Glutamatergic neuron (in vitro differentiated cells): ENCODE results near the gene RNF225. TPM values are rescaled to one million over a fixed set of nuclear protein-coding genes. Genes with fewer than 3 reads are reported as not detected.

Experiments
- DNase-seq: peaks from one replicate; pipeline ENCODE4 v3.0.0; 2022
- H3K27ac Mint-ChIP-seq: one replicate; pipeline ENCODE4 v1.8.0; 2020; ENCODE audit warnings: mild to moderate bottlenecking, mixed read lengths, inconsistent platforms; ENCODE audit not compliant: unreplicated experiment
- H3K27me3 Mint-ChIP-seq: one replicate; pipeline ENCODE4 v1.8.0; 2020; ENCODE audit warnings: mild to moderate bottlenecking, moderate library complexity, mixed read lengths, inconsistent platforms; ENCODE audit not compliant: unreplicated experiment
- H3K36me3 Mint-ChIP-seq: one replicate; pipeline ENCODE4 v1.8.0; 2020; ENCODE audit warnings: mild to moderate bottlenecking, mixed read lengths, inconsistent platforms; ENCODE audit not compliant: unreplicated experiment
- H3K4me1 Mint-ChIP-seq: one replicate; pipeline ENCODE4 v1.8.0; 2020; ENCODE audit warnings: mild to moderate bottlenecking, low read depth, mixed read lengths, inconsistent platforms; ENCODE audit not compliant: unreplicated experiment
- H3K4me3 Mint-ChIP-seq: one replicate; pipeline ENCODE4 v1.8.0; 2020; ENCODE audit warnings: mild to moderate bottlenecking, mixed read lengths, inconsistent platforms; ENCODE audit not compliant: unreplicated experiment
- H3K9me3 Mint-ChIP-seq: one replicate; pipeline ENCODE4 v1.8.0; 2020; ENCODE audit warnings: mild to moderate bottlenecking, moderate library complexity, mixed read lengths, inconsistent platforms; ENCODE audit not compliant: unreplicated experiment
- total RNA-seq: library from RNA; stranded (reverse); fragmentation: NEBNext Ultra II Directional; extraction: Animal tissue kit (Norgen Biotek cat#: 25700); gene quantifications from one replicate; pipeline ENCODE4 v1.2.1, GENCODE V29; 2021; ENCODE audit not compliant: unreplicated experiment
- TF ChIP-seq, protein P1 (sequence below): fragments of 200-600 bp; sonication (generic); IDR thresholded peaks from one replicate; pipeline ENCODE4 v1.5.0; 2021; ENCODE audit not compliant: partially characterized antibody, unreplicated experiment

Gene RNF225
- total RNA-seq, 1 donor from 2014 or later: 0.44 TPM

DNA sequence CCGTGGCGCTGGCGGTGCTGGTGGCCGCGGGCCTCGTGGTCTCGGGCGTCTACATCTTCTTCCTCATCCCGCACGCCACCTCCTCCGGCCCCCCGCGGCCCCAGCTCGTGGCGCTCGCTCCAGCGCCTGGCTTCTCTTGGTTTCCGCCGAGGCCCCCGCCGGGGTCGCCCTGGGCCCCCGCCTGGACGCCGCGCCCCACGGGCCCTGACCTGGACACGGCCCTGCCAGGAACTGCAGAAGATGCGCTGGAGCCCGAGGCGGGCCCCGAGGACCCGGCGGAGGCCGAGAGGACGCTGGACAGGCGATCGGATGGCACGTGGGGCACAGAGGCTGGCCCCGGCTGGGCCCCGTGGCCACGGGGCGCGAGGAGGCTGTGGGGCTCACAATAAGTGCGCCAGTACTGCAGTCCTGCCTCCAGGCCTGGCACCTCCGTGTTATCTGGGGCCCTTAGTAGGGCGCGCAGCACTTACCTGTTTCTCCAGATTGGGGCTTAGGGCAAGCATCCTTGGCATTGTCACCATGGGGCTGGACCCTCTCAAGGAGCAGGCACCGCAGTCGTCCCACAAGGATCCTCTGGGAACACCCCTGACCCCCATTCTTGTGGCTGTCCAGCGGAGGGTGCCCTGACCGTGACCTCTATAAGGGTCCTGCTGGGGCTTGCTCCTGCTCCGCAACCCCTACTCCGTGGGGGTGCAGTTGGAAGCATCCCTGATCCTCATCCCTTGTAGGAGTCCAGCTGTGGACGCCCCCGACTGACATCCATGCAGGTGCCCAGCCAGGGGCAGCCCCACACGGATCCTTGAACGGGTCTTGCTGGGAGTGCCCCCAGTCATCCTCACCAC, 1.5 kb downstream of the RNF225 start:
- Mint-ChIP-seq H3K27ac (no peak overlapping the region), H3K4me3 (no peak overlapping the region), H3K4me1 (no peaks in the 10 kb centered on the region), H3K9me3 (peaks cover 13% of the 10 kb centered on the region), H3K27me3 (peaks cover 11% of the 10 kb centered on the region), H3K36me3 (no peaks in the 10 kb centered on the region)
- no peak for DNase-seq
- TF ChIP-seq, protein P1, sequence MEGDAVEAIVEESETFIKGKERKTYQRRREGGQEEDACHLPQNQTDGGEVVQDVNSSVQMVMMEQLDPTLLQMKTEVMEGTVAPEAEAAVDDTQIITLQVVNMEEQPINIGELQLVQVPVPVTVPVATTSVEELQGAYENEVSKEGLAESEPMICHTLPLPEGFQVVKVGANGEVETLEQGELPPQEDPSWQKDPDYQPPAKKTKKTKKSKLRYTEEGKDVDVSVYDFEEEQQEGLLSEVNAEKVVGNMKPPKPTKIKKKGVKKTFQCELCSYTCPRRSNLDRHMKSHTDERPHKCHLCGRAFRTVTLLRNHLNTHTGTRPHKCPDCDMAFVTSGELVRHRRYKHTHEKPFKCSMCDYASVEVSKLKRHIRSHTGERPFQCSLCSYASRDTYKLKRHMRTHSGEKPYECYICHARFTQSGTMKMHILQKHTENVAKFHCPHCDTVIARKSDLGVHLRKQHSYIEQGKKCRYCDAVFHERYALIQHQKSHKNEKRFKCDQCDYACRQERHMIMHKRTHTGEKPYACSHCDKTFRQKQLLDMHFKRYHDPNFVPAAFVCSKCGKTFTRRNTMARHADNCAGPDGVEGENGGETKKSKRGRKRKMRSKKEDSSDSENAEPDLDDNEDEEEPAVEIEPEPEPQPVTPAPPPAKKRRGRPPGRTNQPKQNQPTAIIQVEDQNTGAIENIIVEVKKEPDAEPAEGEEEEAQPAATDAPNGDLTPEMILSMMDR: no peak

DNA sequence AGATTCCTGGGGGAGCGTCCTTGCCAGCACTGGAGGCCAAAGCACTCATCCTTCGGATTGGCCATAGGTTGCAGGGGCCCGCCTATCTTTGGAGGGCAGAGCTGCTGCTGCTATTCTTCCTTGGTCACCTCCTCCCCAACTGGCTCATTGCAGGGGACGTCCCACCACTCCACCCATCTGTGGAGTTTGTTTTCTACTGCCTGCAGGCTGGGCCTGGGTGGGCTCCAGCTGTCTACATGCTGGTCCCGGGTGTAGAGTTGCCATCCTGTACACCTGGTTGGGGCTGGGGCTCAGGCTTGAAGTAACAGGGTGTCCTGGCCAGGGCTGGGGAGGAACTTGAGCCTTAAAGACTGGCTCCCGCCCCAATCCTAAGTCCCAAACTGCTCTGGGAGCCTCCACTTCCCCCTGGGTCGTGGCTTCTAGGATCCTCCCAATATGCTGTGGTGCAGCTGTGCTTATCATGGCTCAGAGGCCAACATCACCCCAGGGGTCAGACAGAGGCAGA, 2.1 kb downstream of the RNF225 start:
- H3K4me1 Mint-ChIP-seq: no peaks in the 10 kb centered on the region
- no peak overlapping the region for H3K4me3 Mint-ChIP-seq

DNA sequence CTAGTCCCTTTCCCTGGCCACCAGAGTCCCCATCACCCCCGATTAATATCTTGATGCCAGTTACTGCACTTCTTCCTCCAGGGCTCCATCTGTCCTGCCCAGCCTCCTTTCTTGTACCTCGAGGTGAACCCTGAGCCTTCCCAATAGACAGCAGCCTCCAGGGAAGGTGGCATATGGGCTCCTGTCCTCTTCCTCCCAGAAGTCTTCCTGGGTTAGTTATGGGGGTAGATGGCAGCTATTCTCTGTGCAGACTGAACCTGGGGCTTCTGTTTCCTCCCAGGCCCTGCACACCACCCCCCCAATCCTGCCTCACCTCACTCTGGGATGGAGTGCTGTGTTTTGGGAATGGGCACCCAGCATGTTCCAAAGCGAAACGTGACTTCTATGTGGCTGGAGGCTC, 2.6 kb downstream of the RNF225 start:
- no peaks in the 10 kb centered on the region for H3K4me1 Mint-ChIP-seq
- DNase-seq: no peak
- TF ChIP-seq, protein P1: no peak
- peaks cover 11% of the 10 kb centered on the region for H3K27me3 Mint-ChIP-seq
- H3K4me3 Mint-ChIP-seq: peak overlapping the region; percentile 25
- no peaks in the 10 kb centered on the region for H3K36me3 Mint-ChIP-seq
- H3K27ac Mint-ChIP-seq: no peak overlapping the region
- peaks cover 13% of the 10 kb centered on the region for H3K9me3 Mint-ChIP-seq

More for the DNA sequence above, 2.1 kb downstream of the RNF225 start:
- peaks cover 13% of the 10 kb centered on the region for H3K9me3 Mint-ChIP-seq
- H3K27me3 Mint-ChIP-seq: peaks cover 11% of the 10 kb centered on the region
- H3K36me3 Mint-ChIP-seq: no peaks in the 10 kb centered on the region
- no peak for DNase-seq
- TF ChIP-seq, protein P1: no peak
- no peak overlapping the region for H3K27ac Mint-ChIP-seq

DNA sequence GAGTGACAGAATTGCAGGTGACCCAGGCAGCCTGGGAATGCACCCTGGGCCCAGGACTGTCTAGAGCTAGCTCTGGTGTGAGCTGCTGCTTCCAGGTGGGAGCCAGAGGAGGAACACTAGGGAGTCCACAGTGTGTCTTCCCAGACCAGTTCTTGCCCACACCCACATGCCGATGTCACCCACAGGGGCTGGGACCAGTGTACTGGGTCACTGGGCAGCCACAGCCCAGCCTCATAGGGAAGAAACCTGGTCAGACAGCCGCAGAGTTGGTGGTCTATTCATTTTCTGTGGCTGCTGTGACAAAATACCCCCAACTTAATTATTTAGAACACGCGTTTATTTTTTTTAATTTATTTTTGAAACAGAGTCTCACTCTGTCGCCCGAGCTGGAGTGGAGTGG, 3.1 kb downstream of the RNF225 start:
- Mint-ChIP-seq H3K27ac (no peak overlapping the region), H3K36me3 (no peaks in the 10 kb centered on the region), H3K27me3 (peaks cover 10% of the 10 kb centered on the region), H3K4me1 (no peaks in the 10 kb centered on the region), H3K9me3 (peaks cover 14% of the 10 kb centered on the region), H3K4me3 (no peak overlapping the region)
- TF ChIP-seq, protein P1: no peak
- DNase-seq: no peak

DNA sequence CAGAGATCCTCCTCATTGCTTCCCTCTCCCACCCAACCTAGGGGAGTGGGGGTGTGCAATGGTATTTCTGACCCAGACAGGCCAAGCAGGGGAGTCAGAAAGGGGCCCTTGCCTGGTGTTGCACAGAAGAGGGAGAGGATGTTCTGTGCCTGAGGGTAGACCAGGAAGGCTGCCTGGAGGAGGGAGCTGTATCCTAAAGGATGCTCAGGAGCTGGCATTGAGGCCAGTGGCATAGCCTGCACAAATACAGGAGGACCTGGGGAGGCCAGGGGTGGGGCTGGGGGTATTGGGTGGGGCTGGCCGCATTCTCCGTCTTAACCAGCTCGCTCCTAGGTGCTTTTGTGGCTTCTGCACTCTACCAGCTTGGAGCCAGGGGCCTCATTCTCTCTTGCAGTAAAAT, 4.4 kb downstream of the RNF225 start:
- no peaks in the 10 kb centered on the region for H3K36me3 Mint-ChIP-seq
- H3K4me3 Mint-ChIP-seq: peak overlapping the region; percentile 38
- H3K27me3 Mint-ChIP-seq: peaks cover 3% of the 10 kb centered on the region
- H3K4me1 Mint-ChIP-seq: no peaks in the 10 kb centered on the region
- peaks cover 10% of the 10 kb centered on the region for H3K9me3 Mint-ChIP-seq
- H3K27ac Mint-ChIP-seq: no peak overlapping the region
- TF ChIP-seq, protein P1: no peak
- DNase-seq: no peak
